ENCODE measurements around the gene NFKB2.

The NFKB2 gene

GRCh38 chr10:102421757-102422512 is 26.4 kb downstream of the NFKB2 start:
- in situ Hi-C loops (cut with MboI; ENCODE audit: low sequenced_read_pairs) = no loop called here

- in situ Hi-C loops (cut with MboI; ENCODE audit: low sequenced_read_pairs) = no loop called here
Observed at GRCh38 chr10:102422545-102423129, 27.1 kb downstream of the NFKB2 start.

DNA sequence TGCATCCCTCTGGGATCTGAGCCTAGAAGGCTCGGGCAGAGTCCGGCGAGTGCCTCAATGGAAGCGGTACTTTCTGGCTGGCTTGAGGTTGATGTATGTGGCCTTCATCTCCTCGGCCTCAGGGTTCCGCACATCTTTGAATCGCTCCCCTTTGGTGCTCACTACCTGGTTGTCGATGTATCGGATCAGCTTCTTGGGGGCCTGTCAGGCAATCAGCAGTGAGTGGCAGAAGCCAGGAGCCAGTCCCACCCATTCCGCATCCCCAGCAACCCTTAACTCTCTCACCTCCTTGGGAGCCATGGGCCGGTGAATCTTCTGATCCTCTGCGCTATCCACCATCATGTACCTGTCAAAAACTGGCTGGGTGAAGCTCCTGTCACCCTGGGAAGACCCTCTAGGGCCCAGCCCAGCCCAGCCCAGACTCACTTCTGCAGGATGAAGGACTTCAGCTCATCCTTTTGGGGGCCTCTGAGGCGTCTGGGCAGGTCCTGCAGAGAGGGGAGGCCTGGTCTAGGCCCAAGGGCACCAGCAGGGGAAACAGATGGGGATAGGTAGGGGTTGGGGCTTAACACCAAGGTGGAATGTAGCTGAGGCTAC is 28.0 kb downstream of the NFKB2 start:
- in situ Hi-C loops (cut with MboI; ENCODE audit: low sequenced_read_pairs) = no loop called here

DNA sequence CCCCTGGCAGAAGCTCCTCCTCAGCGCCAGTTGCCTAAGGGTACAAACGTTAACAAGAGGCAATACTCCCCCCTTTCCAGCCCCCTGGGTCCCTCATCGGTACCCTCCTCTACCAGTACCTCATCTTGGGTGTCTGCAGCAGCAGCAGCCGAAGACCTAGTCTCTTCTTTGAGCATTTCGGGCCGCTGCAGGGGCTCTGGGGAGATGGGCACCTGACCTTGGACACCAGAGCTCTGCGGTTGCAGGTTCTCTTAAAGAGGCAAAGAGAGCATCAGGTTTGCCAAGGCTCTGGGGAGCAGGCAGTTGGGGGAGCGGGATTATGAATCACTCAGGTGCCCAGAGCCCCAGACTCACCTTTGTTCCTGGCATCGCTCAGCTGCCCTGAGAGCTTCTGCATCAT is 28.6 kb downstream of the NFKB2 start:
- in situ Hi-C loops (cut with MboI; ENCODE audit: low sequenced_read_pairs) = no loop called here

- in situ Hi-C loops (cut with MboI; ENCODE audit: low sequenced_read_pairs) = no loop called here
Observed at GRCh38 chr10:102424916-102425315, 29.4 kb downstream of the NFKB2 start.

DNA sequence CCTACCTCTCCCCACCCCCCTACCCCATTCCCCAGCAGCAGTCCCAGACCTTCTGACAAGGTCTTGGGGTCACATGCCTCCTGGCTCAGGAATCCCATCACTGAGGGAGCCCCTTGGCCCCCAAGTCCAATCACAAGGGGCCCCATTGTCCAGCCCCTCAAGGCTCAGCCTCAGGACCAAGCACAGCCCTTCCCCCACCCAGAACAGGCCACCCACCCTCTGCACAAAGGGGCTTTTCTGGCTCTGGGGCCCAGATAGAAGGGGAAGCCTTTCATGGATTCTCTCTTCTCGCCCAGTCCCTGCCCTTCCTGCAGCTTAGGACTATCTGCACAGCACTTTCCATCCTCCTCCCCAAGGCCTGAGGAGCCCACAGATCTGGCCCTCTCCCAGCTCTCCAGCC is 29.9 kb downstream of the NFKB2 start:
- in situ Hi-C loops (cut with MboI; ENCODE audit: low sequenced_read_pairs) = no loop called here

- in situ Hi-C loops (cut with MboI; ENCODE audit: low sequenced_read_pairs) = no loop called here
Observed at GRCh38 chr10:102426803-102427287, 31.3 kb downstream of the NFKB2 start.

GRCh38 chr10:102429468-102429867 is 34.0 kb downstream of the NFKB2 start:
- in situ Hi-C loops (cut with MboI; ENCODE audit: low sequenced_read_pairs) = no loop called here

DNA sequence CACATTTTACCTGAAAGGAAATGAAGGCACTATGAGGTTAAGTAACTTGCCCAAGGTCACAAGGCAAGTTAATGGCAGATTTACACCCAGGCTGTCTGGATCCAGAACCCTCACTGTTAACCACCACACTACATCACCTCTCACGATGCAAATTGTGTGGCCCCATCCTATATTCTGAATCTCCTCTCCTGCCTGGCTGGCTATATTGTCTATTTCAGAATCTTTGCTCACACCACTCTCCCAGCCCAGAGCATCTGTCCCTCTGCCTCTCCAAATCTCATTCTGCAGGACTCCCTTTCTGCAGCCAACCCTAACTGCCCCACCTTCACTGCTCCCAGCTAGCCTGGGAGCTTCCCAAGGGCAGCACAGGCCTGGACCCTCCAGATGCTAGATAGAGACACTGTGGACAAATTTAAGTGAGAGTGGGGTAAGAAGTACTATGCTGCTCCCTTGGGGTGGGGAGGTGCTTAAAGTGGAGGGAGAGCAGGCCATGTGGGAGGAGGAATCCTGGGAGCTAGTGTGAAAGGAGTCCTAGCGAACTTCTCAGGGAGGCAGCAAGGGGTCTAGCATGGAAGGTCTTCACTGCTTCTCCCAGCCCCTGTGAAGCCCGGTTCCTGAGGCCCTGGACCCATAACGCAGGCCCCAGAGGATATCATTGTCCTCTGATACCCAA is 36.1 kb downstream of the NFKB2 start:
- in situ Hi-C loops (cut with MboI; ENCODE audit: low sequenced_read_pairs) = no loop called here

GRCh38 chr10:102432162-102432950 is 36.9 kb downstream of the NFKB2 start, which contains the start of gene CUEDC2:
CUEDC2 (minus strand) TSS chr10:102432574; CDS start chr10:102425188, 7,386 bp downstream.
- in situ Hi-C loops (cut with MboI; ENCODE audit: low sequenced_read_pairs) = no loop called here

DNA sequence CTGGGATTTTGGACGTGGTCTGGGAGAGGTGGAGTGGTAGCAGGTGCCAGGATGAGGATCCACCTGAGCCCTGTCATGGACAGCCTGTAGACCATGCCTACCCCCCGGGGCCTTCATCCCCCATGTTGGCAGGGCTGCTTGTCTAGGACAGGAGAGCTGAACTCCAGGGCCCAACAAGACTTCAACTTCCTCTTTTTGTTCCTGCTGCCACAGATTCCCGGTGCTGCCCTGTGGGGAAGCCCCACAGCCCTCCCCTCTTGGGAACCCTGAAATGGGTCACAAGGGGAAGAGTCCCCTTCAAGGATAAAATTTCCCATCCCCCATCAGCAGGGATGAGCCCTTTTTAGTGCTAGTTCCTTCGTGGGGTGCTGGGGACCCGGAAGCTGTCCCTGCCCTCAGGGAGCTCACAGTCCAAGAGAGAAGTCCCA is 38.1 kb downstream of the NFKB2 start:
- in situ Hi-C loops (cut with MboI; ENCODE audit: low sequenced_read_pairs) = no loop called here

- in situ Hi-C loops (cut with MboI; ENCODE audit: low sequenced_read_pairs) = no loop called here
Observed at GRCh38 chr10:102434394-102435132, 39.1 kb downstream of the NFKB2 start.

GRCh38 chr10:102435133-102435497 is 39.6 kb downstream of the NFKB2 start:
- in situ Hi-C loops (cut with MboI; ENCODE audit: low sequenced_read_pairs) = no loop called here

DNA sequence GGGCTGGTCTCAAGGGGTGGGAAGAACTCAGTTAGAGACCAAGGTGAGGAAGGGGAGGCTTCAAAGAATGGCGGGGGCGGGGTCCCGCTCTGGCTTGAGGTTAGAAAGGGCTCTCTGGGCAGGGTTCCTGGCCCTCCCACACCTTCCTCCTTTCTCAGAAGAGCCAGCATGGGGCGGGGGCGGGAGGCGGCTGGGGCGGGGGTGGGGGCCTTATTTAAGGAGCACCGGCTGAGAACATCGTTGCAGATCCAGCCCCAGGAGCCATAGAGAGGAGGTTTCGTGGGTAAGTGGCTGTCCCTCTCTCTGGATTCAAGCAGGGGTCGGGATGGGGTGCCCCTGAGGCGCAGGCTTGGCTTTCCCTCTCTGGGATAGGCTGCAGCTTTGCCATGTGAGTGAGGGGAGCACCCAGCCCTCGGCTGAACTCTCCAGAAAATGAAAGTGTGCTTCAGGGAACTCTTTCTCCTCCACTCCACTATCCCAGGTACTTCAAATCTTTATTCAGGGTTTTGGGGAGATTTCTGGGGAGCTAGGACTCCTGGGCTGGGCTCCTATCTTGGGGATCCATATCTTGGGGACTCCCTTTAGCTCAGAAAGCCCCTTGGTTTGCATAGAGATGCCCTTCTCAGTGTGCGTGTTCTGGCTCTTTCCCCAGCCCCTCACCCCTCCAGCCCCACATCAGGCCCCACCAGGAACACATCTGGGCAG is 40.2 kb downstream of the NFKB2 start:
- in situ Hi-C loops (cut with MboI; ENCODE audit: low sequenced_read_pairs) = no loop called here

- in situ Hi-C loops (cut with MboI; ENCODE audit: low sequenced_read_pairs) = no loop called here
Observed at GRCh38 chr10:102436312-102436711, 40.8 kb downstream of the NFKB2 start.

GRCh38 chr10:102437515-102437914 is 42.0 kb downstream of the NFKB2 start:
- in situ Hi-C loops (cut with MboI; ENCODE audit: low sequenced_read_pairs) = no loop called here

- in situ Hi-C loops (cut with MboI; ENCODE audit: low sequenced_read_pairs) = no loop called here
Observed at GRCh38 chr10:102438374-102438773, 42.9 kb downstream of the NFKB2 start.

DNA sequence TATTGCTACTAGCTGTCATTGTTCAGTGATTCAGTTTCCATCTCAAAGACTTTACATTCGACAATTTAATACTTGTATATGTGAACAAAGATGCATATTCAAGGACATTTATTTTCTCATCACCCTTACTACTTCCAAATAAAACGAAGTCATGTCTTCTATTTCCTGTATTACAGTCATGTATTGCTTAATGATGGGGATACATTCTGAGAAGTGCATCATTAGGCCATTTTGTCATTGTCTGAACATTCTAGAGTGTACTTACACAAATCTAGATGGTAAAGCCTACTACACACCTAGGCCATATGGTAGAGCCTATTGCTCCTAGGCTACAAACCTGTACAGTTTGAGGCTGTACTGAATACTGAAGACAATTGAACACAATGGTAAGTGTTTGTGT is 49.3 kb downstream of the NFKB2 start:
- in situ Hi-C loops (cut with MboI; ENCODE audit: low sequenced_read_pairs) = no loop called here

- in situ Hi-C loops (cut with MboI; ENCODE audit: low sequenced_read_pairs) = no loop called here
Observed at GRCh38 chr10:102449321-102450123, 54.0 kb downstream of the NFKB2 start.

All from HL-60/S4 treated with phorbol 12-myristate 13-acetate at 8.2 ng/mL for 4 days and 3 days (cell line).